ENCODE results near the gene RBBP4. TPM values are rescaled to one million over a fixed set of nuclear protein-coding genes. Genes with fewer than 3 reads are reported as not detected.
"Not testable (repeated sequence)": the region's sequence is repeated elsewhere in the genome, so short reads cannot be mapped to it uniquely, and the experiment has no call there.

RBBP4 gene
- total RNA-seq, 4 donors from 2014 or later, result 40.4 to 117 (median 67.7) TPM

DNA sequence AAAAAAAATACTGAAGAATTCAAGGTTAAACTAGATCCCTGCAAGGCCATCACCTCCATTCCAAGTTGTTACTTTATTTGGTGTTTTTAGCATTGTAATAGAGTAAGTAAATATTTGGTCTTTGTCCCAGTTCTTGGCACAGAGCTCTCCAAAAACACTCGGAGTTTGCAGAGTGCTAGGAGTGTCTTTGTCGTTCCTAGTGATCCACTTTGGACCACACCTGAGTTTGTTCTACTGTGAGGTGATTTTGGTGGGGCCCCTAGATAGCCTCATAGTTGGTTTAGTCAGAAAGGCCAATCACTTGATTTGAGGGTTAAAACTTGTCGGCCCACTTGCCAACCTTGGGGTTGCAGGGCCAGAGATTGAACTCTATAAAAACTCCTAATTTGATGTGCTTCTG is 25.9 kb downstream of the RBBP4 start:
- H3K36me3 ChIP-seq, result peaks cover 0 to 54% (median 17%) of the 10 kb centered on the region in 4 donors
- intact Hi-C loops (cut with DNase I; ENCODE audit: low total_unique reads), result no loop called here
- H3K9me3 ChIP-seq, result no peaks in the 10 kb centered on the region
- TF ChIP-seq POLR2A (IDR thresholded peaks at IDR 0.05) (no peak), POLR2AphosphoS5 (IDR thresholded peaks at IDR 0.05) (no peak), EP300 (IDR thresholded peaks at IDR 0.05; ENCODE audit: low read depth) (no peak)
- TF ChIP-seq, protein P1, sequence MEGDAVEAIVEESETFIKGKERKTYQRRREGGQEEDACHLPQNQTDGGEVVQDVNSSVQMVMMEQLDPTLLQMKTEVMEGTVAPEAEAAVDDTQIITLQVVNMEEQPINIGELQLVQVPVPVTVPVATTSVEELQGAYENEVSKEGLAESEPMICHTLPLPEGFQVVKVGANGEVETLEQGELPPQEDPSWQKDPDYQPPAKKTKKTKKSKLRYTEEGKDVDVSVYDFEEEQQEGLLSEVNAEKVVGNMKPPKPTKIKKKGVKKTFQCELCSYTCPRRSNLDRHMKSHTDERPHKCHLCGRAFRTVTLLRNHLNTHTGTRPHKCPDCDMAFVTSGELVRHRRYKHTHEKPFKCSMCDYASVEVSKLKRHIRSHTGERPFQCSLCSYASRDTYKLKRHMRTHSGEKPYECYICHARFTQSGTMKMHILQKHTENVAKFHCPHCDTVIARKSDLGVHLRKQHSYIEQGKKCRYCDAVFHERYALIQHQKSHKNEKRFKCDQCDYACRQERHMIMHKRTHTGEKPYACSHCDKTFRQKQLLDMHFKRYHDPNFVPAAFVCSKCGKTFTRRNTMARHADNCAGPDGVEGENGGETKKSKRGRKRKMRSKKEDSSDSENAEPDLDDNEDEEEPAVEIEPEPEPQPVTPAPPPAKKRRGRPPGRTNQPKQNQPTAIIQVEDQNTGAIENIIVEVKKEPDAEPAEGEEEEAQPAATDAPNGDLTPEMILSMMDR (IDR thresholded peaks at IDR 0.05), result no peak
- peaks cover 4 to 17% (median 11%) of the 10 kb centered on the region in 4 donors for H3K4me1 ChIP-seq
- no peaks in the 10 kb centered on the region for H3K27me3 ChIP-seq
- 35 to 60% methylated on average over 1 to 3 of the region's 3 CpGs for WGBS, 2 donors (ENCODE audit: low coverage in 1 of 2)
- H3K4me3 ChIP-seq, result no peak overlapping the region
- in situ Hi-C loops (cut with MboI; ENCODE audit: low pct_ligation_motif_present in 1 of 4, low pct_unique_long_range_greater_than_20kb in 1 of 4, low sequenced_read_pairs in 3 of 4), result no loop called here
- H3K27ac ChIP-seq, result no peak overlapping the region
- DNase-seq, result no peak

DNA sequence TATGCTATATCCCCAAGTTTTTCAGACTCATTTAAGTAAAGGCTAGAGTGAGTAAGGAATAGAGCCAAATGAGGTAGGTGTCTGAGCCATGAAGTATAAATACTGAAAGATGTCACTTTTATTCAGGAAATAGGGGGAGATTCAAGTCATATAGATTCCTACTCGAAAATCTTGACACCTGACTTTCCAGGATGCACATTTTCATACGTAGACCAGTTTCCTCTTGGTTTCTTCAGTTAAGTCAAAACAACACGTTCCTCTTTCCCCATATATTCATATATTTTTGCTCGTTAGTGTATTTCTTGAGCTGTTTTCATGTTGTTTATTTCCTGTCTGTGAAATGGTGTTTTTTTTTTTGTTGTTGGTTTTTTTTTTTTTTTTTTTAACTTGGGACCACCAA is 29.0 kb downstream of the RBBP4 start:
- H3K4me3 ChIP-seq; H3K27ac ChIP-seq; H3K27me3 ChIP-seq; H3K9me3 ChIP-seq; in situ Hi-C loops (cut with MboI; ENCODE audit: low pct_ligation_motif_present in 1 of 4, low pct_unique_long_range_greater_than_20kb in 1 of 4, low sequenced_read_pairs in 3 of 4); intact Hi-C loops (cut with DNase I; ENCODE audit: low total_unique reads); DNase-seq: not testable (repeated sequence)
- WGBS, 2 donors (ENCODE audit: low coverage in 1 of 2), result 71 to 83% methylated on average over 4 of the region's 4 CpGs
- H3K36me3 ChIP-seq, result peaks cover 0 to 23% (median 3%) of the 10 kb centered on the region in 4 donors
- H3K4me1 ChIP-seq, result peaks cover 11 to 42% (median 26%) of the 10 kb centered on the region in 4 donors

DNA sequence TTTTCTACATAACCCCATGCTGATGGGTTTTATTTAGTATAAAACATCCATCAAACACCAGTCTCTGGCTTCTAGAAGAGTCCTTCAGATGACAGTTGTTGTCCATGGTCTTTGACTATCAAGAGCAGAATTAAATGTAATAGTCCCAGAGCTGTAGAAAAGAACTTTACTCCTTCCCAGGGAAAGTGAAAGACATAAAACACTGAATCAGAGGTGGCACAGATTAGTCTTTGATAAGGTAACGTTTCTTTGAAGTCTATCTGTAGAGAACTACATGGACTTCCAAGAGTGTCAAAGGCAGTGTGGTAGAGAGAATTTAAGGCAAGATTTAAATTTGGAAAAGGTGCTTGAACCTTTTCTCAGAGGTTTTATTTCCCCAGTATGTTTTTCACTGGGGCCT is 29.6 kb downstream of the RBBP4 start:
- no peak overlapping the region for H3K4me3 ChIP-seq
- no peaks in the 10 kb centered on the region for H3K9me3 ChIP-seq
- peak overlapping the region in 2 of 4 donors; percentile 7 to 55 for H3K27ac ChIP-seq
- WGBS, 2 donors (ENCODE audit: low coverage in 1 of 2), result 50 to 63% methylated on average over 1 of the region's 1 CpG
- TF ChIP-seq POLR2AphosphoS5 (IDR thresholded peaks at IDR 0.05), result no peak
- in situ Hi-C loops (cut with MboI; ENCODE audit: low pct_ligation_motif_present in 1 of 4, low pct_unique_long_range_greater_than_20kb in 1 of 4, low sequenced_read_pairs in 3 of 4), result no loop called here
- intact Hi-C loops (cut with DNase I; ENCODE audit: low total_unique reads), result no loop called here
- DNase-seq, result no peak
- no peaks in the 10 kb centered on the region for H3K27me3 ChIP-seq
- H3K36me3 ChIP-seq, result peaks cover 0 to 18% (median 2%) of the 10 kb centered on the region in 4 donors
- H3K4me1 ChIP-seq, result peaks cover 11 to 45% (median 31%) of the 10 kb centered on the region in 4 donors

DNA sequence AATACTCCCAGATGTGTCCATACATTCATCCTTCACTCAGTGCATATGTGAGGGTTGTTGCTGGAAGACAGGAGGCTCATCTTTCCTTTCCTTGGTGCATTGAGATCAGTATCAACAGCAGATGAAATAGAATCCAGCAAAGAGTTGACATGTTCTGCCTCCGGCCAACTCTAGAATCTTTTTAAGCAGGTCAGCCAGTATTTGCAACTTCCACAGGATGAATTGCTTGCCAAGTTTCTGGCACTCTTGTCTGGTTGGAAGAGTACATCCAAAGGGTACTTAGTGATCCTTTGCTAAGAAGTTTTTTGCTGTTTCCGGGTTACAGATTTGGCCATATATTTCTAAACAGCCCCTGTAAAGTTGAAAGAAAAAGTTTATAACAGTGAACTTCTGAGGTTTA is 30.5 kb downstream of the RBBP4 start:
- TF ChIP-seq, protein P1 (IDR thresholded peaks at IDR 0.05), result no peak
- TF ChIP-seq POLR2AphosphoS5 (IDR thresholded peaks at IDR 0.05) (peak in 1 of 3 donors; percentile 48), EP300 (IDR thresholded peaks at IDR 0.05; ENCODE audit: low read depth) (no peak), POLR2A (IDR thresholded peaks at IDR 0.05) (no peak)
- 34 to 44% methylated on average over 1 to 2 of the region's 2 CpGs for WGBS, 2 donors (ENCODE audit: low coverage in 1 of 2)
- intact Hi-C loops (cut with DNase I; ENCODE audit: low total_unique reads), result no loop called here
- H3K4me1 ChIP-seq, result peaks cover 11 to 45% (median 33%) of the 10 kb centered on the region in 4 donors
- no peak for DNase-seq
- H3K9me3 ChIP-seq, result no peaks in the 10 kb centered on the region
- no peak overlapping the region for H3K4me3 ChIP-seq
- in situ Hi-C loops (cut with MboI; ENCODE audit: low pct_ligation_motif_present in 1 of 4, low pct_unique_long_range_greater_than_20kb in 1 of 4, low sequenced_read_pairs in 3 of 4), result no loop called here
- peak overlapping the region; percentile 8 to 55 (median 53) for H3K27ac ChIP-seq
- no peaks in the 10 kb centered on the region for H3K27me3 ChIP-seq
- H3K36me3 ChIP-seq, result peaks cover 0 to 16% (median 3%) of the 10 kb centered on the region in 4 donors

DNA sequence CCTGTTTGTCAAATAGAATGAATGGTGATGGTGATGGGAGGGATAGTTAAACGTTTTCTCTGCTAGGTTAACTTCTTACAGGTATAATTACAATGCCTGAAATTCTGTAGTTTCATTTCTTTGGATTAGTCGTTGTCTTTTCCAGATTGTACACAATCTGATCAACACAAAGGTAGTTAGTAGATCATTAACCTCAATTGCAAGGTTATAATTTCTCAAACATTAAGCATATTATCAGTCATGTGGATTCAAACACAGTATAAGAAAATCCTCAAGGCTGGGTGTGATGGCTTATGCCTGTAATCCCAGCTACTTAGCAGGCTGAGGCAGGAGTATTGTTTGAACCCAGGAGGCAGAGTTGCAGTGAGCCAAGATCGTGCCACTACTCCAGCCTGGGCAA is 31.0 kb downstream of the RBBP4 start:
- Histone ChIP-seq H3K27me3 (no peaks in the 10 kb centered on the region), H3K27ac (peak overlapping the region; percentile 8 to 55 (median 53)), H3K4me3 (no peak overlapping the region), H3K9me3 (no peaks in the 10 kb centered on the region), H3K36me3 (peaks cover 0 to 12% (median 5%) of the 10 kb centered on the region in 4 donors), H3K4me1 (peaks cover 11 to 45% (median 33%) of the 10 kb centered on the region in 4 donors)
- intact Hi-C loops (cut with DNase I; ENCODE audit: low total_unique reads) (no loop called here), in situ Hi-C loops (cut with MboI; ENCODE audit: low pct_ligation_motif_present in 1 of 4, low pct_unique_long_range_greater_than_20kb in 1 of 4, low sequenced_read_pairs in 3 of 4) (no loop called here)
- DNase-seq, result no peak
- TF ChIP-seq POLR2A (IDR thresholded peaks at IDR 0.05) (no peak), EP300 (IDR thresholded peaks at IDR 0.05; ENCODE audit: low read depth) (no peak)
- TF ChIP-seq, protein P1 (IDR thresholded peaks at IDR 0.05), result no peak
- 44 to 51% methylated on average over 3 of the region's 3 CpGs for WGBS, 2 donors (ENCODE audit: low coverage in 1 of 2)

All from transverse colon (tissue), 4 donors.